ENCODE data around the gene LRWD1. TPM values are rescaled to one million over a fixed set of nuclear protein-coding genes. Genes with fewer than 3 reads are reported as not detected.

Gene LRWD1
- total RNA-seq, 1 donor from 2014 or later: 30.7 TPM

Other genes starting within 250 kb of the LRWD1 start
- 1.3 TPM in 2 replicates for gene SH2B2, start 178.1 kb upstream of the LRWD1 start, total RNA-seq
- not detected in 2 replicates for gene SPDYE6, start 108.5 kb upstream of the LRWD1 start, total RNA-seq
- gene PRKRIP1, start 68.6 kb upstream of the LRWD1 start, total RNA-seq: 27.1 and 27.4 TPM in 2 replicates
- 82.5 and 84.9 TPM in 2 replicates for gene ORAI2, start 31.4 kb upstream of the LRWD1 start, total RNA-seq
- 10.3 and 11.4 TPM in 2 replicates for gene ALKBH4, start 121 bp upstream of the LRWD1 start, total RNA-seq
- 46.6 and 47.9 TPM in 2 replicates for gene POLR2J, start 13.9 kb downstream of the LRWD1 start, total RNA-seq
- 11.3 and 16.1 TPM in 2 replicates for gene RASA4B, start 52.8 kb downstream of the LRWD1 start, total RNA-seq
- gene UPK3BL2, start 78.7 kb downstream of the LRWD1 start, total RNA-seq: 25.7 and 29.3 TPM in 2 replicates
- 0.12 TPM in 1 of 2 replicates, not detected in the other for gene SPDYE2, start 86.2 kb downstream of the LRWD1 start, total RNA-seq
- 63.1 and 67.8 TPM in 2 replicates for gene POLR2J3, start 107.6 kb downstream of the LRWD1 start, total RNA-seq
- 35.6 and 35.7 TPM in 2 replicates for gene RASA4, start 151.8 kb downstream of the LRWD1 start, total RNA-seq
- gene UPK3BL1, start 177.8 kb downstream of the LRWD1 start, total RNA-seq: 16.0 and 19.1 TPM in 2 replicates
- gene SPDYE2B, start 185.3 kb downstream of the LRWD1 start, total RNA-seq: not detected in 2 replicates
- gene POLR2J2, start 206.7 kb downstream of the LRWD1 start, total RNA-seq: 20.3 and 20.4 TPM in 2 replicates

Data from T-helper 1 cell treated with Interleukin-12 subunit alpha and Interleukin-12 subunit beta and Interleukin-4 antibody, amounts not matched to agents 30 ng/mL and 1 ng/mL, for 36 hours (primary cell).